Smooth muscle cell (in vitro differentiated cells): Measurements from ENCODE around the gene POLK. TPM values are rescaled to one million over a fixed set of nuclear protein-coding genes. Genes with fewer than 3 reads are reported as not detected.

Source experiments
- DNase-seq: peaks from one replicate; lab custom pipeline; 2025; ENCODE audit not compliant: unreplicated experiment; lab: John Stamatoyannopoulos, UW
- H2AFZ ChIP-seq: fragments of 200-600 bp; sonication (generic); 2 replicates; pipeline ENCODE4 v1.6.0; 2016; ENCODE audit warnings: antibody characterized with exemption, low read depth, mild to moderate bottlenecking
- H3F3A ChIP-seq: fragments of 200-600 bp; sonication (generic); 2 replicates; pipeline ENCODE4 v1.6.0; 2017; ENCODE audit warnings: antibody characterized with exemption, low read depth
- H3K27ac ChIP-seq: fragments of 200-600 bp; sonication (generic); 2 replicates; pipeline ENCODE4 v1.5.1; 2016; ENCODE audit warnings: low read depth, mild to moderate bottlenecking
- H3K27me3 ChIP-seq: fragments of 200-600 bp; sonication (generic); 2 replicates; pipeline ENCODE4 v1.6.1; 2016; ENCODE audit warnings: low read depth, mild to moderate bottlenecking
- H3K36me3 ChIP-seq: fragments of 200-600 bp; sonication (generic); 2 replicates; pipeline ENCODE4 v1.5.1; 2016; ENCODE audit warnings: low read depth
- H3K4me1 ChIP-seq: fragments of 200-600 bp; sonication (generic); 2 replicates; pipeline ENCODE4 v1.5.1; 2016; ENCODE audit warnings: low read depth
- H3K4me2 ChIP-seq: fragments of 200-600 bp; sonication (generic); 2 replicates; pipeline ENCODE4 v1.6.0; 2016; ENCODE audit warnings: mild to moderate bottlenecking
- H3K4me3 ChIP-seq: fragments of 200-600 bp; sonication (generic); 2 replicates; pipeline ENCODE4 v1.5.1; 2016; ENCODE audit warnings: mild to moderate bottlenecking
- H3K79me2 ChIP-seq: fragments of 200-600 bp; sonication (generic); 2 replicates; pipeline ENCODE4 v1.6.0; 2016; ENCODE audit warnings: low read depth, mild to moderate bottlenecking
- H3K9ac ChIP-seq: fragments of 200-600 bp; sonication (generic); 2 replicates; pipeline ENCODE4 v1.6.0; 2016; ENCODE audit warnings: low read depth
- H3K9me3 ChIP-seq: fragments of 200-600 bp; sonication (generic); replicated peaks from 2 replicates; pipeline ENCODE4 v1.5.1; 2016; ENCODE audit warnings: low read depth
- H4K20me1 ChIP-seq: fragments of 200-600 bp; sonication (generic); 2 replicates; pipeline ENCODE4 v1.6.0; 2016; ENCODE audit warnings: low read depth
- WGBS: methylation state at CpG from one replicate; pipeline ENCODE4 v1.1.7; 2016; ENCODE audit warnings: low lambda C conversion rate; 5-methylcytosine and 5-hydroxymethylcytosine counted together
- polyA plus RNA-seq: library from polyadenylated mRNA; unstranded; fragments of >200 nt; fragmentation: Nextera tagmentation; extraction: Ambion mirVana; gene quantifications from 2 replicates; pipeline ENCODE4 v1.2.1, GENCODE V29; 2016
- total RNA-seq: library from RNA; depleted of rRNA; stranded (reverse); fragments of >200 nt; gene quantifications from 2 replicates; pipeline ENCODE4 v1.2.3, GENCODE V29; 2014
- TF ChIP-seq, protein P1 (sequence below): fragments of 200-600 bp; sonication (generic); IDR thresholded peaks from 2 replicates; pipeline ENCODE4 v1.5.1; 2017; ENCODE audit warnings: borderline replicate concordance, mild to moderate bottlenecking, antibody characterized with exemption; ENCODE audit not compliant: insufficient read depth, poor library complexity, severe bottlenecking

Gene POLK
- total and polyA plus RNA-seq, 2 experiments from 2014 or later: 12.8 to 36.5 TPM

GRCh38 chr5:75546830-75547229, 35.1 kb downstream of the POLK start:
- 76% methylated on average over 6 of the region's 6 CpGs for WGBS
- Histone ChIP-seq H3K4me3 (no peak overlapping the region), H2AFZ (no peak overlapping the region), H4K20me1 (peaks cover 47% of the 10 kb centered on the region), H3K9ac (no peak overlapping the region), H3F3A (no peaks in the 10 kb centered on the region), H3K27me3 (no peaks in the 10 kb centered on the region), H3K4me2 (no peak overlapping the region), H3K4me1 (no peaks in the 10 kb centered on the region), H3K36me3 (peaks cover 5% of the 10 kb centered on the region), H3K79me2 (peaks cover 43% of the 10 kb centered on the region), H3K9me3 (no peaks in the 10 kb centered on the region), H3K27ac (no peak overlapping the region)
- DNase-seq: no peak
- TF ChIP-seq, protein P1, sequence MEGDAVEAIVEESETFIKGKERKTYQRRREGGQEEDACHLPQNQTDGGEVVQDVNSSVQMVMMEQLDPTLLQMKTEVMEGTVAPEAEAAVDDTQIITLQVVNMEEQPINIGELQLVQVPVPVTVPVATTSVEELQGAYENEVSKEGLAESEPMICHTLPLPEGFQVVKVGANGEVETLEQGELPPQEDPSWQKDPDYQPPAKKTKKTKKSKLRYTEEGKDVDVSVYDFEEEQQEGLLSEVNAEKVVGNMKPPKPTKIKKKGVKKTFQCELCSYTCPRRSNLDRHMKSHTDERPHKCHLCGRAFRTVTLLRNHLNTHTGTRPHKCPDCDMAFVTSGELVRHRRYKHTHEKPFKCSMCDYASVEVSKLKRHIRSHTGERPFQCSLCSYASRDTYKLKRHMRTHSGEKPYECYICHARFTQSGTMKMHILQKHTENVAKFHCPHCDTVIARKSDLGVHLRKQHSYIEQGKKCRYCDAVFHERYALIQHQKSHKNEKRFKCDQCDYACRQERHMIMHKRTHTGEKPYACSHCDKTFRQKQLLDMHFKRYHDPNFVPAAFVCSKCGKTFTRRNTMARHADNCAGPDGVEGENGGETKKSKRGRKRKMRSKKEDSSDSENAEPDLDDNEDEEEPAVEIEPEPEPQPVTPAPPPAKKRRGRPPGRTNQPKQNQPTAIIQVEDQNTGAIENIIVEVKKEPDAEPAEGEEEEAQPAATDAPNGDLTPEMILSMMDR: no peak

GRCh38 chr5:75547812-75548211, 36.1 kb downstream of the POLK start:
- Histone ChIP-seq H3K4me3 (no peak overlapping the region), H3K9ac (no peak overlapping the region), H3K27me3 (no peaks in the 10 kb centered on the region), H3K79me2 (peaks cover 34% of the 10 kb centered on the region), H3F3A (no peaks in the 10 kb centered on the region), H2AFZ (no peak overlapping the region), H3K4me2 (no peak overlapping the region), H4K20me1 (peaks cover 41% of the 10 kb centered on the region), H3K4me1 (no peaks in the 10 kb centered on the region), H3K27ac (no peak overlapping the region), H3K9me3 (no peaks in the 10 kb centered on the region), H3K36me3 (peaks cover 8% of the 10 kb centered on the region)
- TF ChIP-seq, protein P1: no peak
- no peak for DNase-seq
- WGBS: 94% methylated on average over 3 of the region's 3 CpGs

GRCh38 chr5:75550597-75550996, 38.9 kb downstream of the POLK start:
- Histone ChIP-seq H3K36me3 (peaks cover 12% of the 10 kb centered on the region), H3K9me3 (no peaks in the 10 kb centered on the region), H4K20me1 (peaks cover 17% of the 10 kb centered on the region), H3F3A (no peaks in the 10 kb centered on the region), H3K4me3 (no peak overlapping the region), H3K27ac (no peak overlapping the region), H3K9ac (no peak overlapping the region), H3K27me3 (no peaks in the 10 kb centered on the region), H3K4me2 (no peak overlapping the region), H3K4me1 (no peaks in the 10 kb centered on the region), H2AFZ (no peak overlapping the region), H3K79me2 (peaks cover 16% of the 10 kb centered on the region)
- no peak for DNase-seq
- WGBS: 96% methylated on average over 1 of the region's 1 CpG
- TF ChIP-seq, protein P1: no peak

GRCh38 chr5:75551471-75551870, 39.8 kb downstream of the POLK start:
- Histone ChIP-seq H3K4me1 (no peaks in the 10 kb centered on the region), H3K27ac (no peak overlapping the region), H3F3A (no peaks in the 10 kb centered on the region), H2AFZ (no peak overlapping the region), H3K4me2 (no peak overlapping the region), H3K9ac (no peak overlapping the region), H4K20me1 (peaks cover 8% of the 10 kb centered on the region), H3K36me3 (peaks cover 12% of the 10 kb centered on the region), H3K4me3 (no peak overlapping the region), H3K79me2 (peaks cover 10% of the 10 kb centered on the region), H3K9me3 (no peaks in the 10 kb centered on the region), H3K27me3 (no peaks in the 10 kb centered on the region)
- WGBS: 95% methylated on average over 3 of the region's 3 CpGs
- no peak for DNase-seq
- TF ChIP-seq, protein P1: no peak
